ENCODE results near the gene EIF3J. TPM values are rescaled to one million over a fixed set of nuclear protein-coding genes. Genes with fewer than 3 reads are reported as not detected.
"Not testable (repeated sequence)": the region's sequence is repeated elsewhere in the genome, so short reads cannot be mapped to it uniquely, and the experiment has no call there.

The EIF3J gene
- total RNA-seq, 2 donors from 2014 or later: 74.8 to 78.0 TPM

GRCh38 chr15:44535092-44535491 lies 1.9 kb upstream of the EIF3J start:
- H3K36me3 Mint-ChIP-seq: peaks cover 19 to 28% of the 10 kb centered on the region in 2 donors
- H3K9me3 Mint-ChIP-seq: no peaks in the 10 kb centered on the region
- no peak for ATAC-seq
- no peak for DNase-seq (ENCODE audit: low spot score in 2 of 2)
- H3K27ac Mint-ChIP-seq: peak overlapping the region; percentile 86 to 93

- Mint-ChIP-seq H3K36me3 (peaks cover 23 to 34% of the 10 kb centered on the region in 2 donors), H3K27ac (peak overlapping the region; percentile 81 to 93), H3K9me3 (no peaks in the 10 kb centered on the region)
- DNase-seq (ENCODE audit: low spot score in 2 of 2) (peak in 1 of 2 donors; percentile 33), ATAC-seq (no peak)
Measured at GRCh38 chr15:44535523-44536301, 1.2 kb upstream of the EIF3J start.

GRCh38 chr15:44536302-44536961 lies 515 bp upstream of the EIF3J start:
- ATAC-seq: peak; percentile 67 to 77
- Mint-ChIP-seq H3K36me3 (peaks cover 28 to 40% of the 10 kb centered on the region in 2 donors), H3K27ac (peak overlapping the region; percentile 81 to 93), H3K9me3 (no peaks in the 10 kb centered on the region)
- DNase-seq (ENCODE audit: low spot score in 2 of 2): no peak

GRCh38 chr15:44537735-44538240 lies 841 bp downstream of the EIF3J start:
- Mint-ChIP-seq H3K9me3 (no peaks in the 10 kb centered on the region), H3K36me3 (peaks cover 30 to 45% of the 10 kb centered on the region in 2 donors), H3K27ac (peak overlapping the region; percentile 93 to 95)
- DNase-seq (ENCODE audit: low spot score in 2 of 2): no peak
- no peak for ATAC-seq

- H3K9me3 Mint-ChIP-seq: no peaks in the 10 kb centered on the region
- no peak for ATAC-seq
- peak overlapping the region; percentile 6 to 19 for H3K27ac Mint-ChIP-seq
- DNase-seq (ENCODE audit: low spot score in 2 of 2): no peak
- H3K36me3 Mint-ChIP-seq: peaks cover 23 to 42% of the 10 kb centered on the region in 2 donors
Measured at GRCh38 chr15:44541282-44541958, 4.5 kb downstream of the EIF3J start.

GRCh38 chr15:44542596-44542995 lies 5.6 kb downstream of the EIF3J start:
- Mint-ChIP-seq H3K9me3 (no peaks in the 10 kb centered on the region), H3K27ac (no peak overlapping the region), H3K36me3 (peaks cover 23 to 42% of the 10 kb centered on the region in 2 donors)
- no peak for DNase-seq (ENCODE audit: low spot score in 2 of 2)
- ATAC-seq: no peak

GRCh38 chr15:44544745-44545144 lies 7.8 kb downstream of the EIF3J start:
- not testable (repeated sequence) for H3K27ac Mint-ChIP-seq; DNase-seq (ENCODE audit: low spot score in 2 of 2); ATAC-seq; H3K9me3 Mint-ChIP-seq
- H3K36me3 Mint-ChIP-seq: peaks cover 11 to 29% of the 10 kb centered on the region in 2 donors

GRCh38 chr15:44545913-44546802 lies 9.2 kb downstream of the EIF3J start:
- peak overlapping the region; percentile 45 to 90 for H3K27ac Mint-ChIP-seq
- H3K36me3 Mint-ChIP-seq: peaks cover 5 to 19% of the 10 kb centered on the region in 2 donors

GRCh38 chr15:44549152-44549551 lies 12.2 kb downstream of the EIF3J start:
- H3K27ac Mint-ChIP-seq; H3K9me3 Mint-ChIP-seq; H3K36me3 Mint-ChIP-seq; ATAC-seq; DNase-seq (ENCODE audit: low spot score in 2 of 2): not testable (repeated sequence)

More at GRCh38 chr15:44545913-44546802, 9.2 kb downstream of the EIF3J start:
- DNase-seq (ENCODE audit: low spot score in 2 of 2) (peak in 1 of 2 donors; percentile 45), ATAC-seq (peak; percentile 92 to 99)
- H3K9me3 Mint-ChIP-seq: no peaks in the 10 kb centered on the region

- no peak for DNase-seq (ENCODE audit: low spot score in 2 of 2)
Measured at GRCh38 chr15:44550256-44550655, 13.3 kb downstream of the EIF3J start.

GRCh38 chr15:44550734-44551133 lies 13.8 kb downstream of the EIF3J start:
- Mint-ChIP-seq H3K36me3 (peaks cover 0 to 7% of the 10 kb centered on the region in 2 donors), H3K27ac (no peak overlapping the region), H3K9me3 (no peaks in the 10 kb centered on the region)
- no peak for ATAC-seq
- no peak for DNase-seq (ENCODE audit: low spot score in 2 of 2)

More at GRCh38 chr15:44550256-44550655, 13.3 kb downstream of the EIF3J start:
- H3K27ac Mint-ChIP-seq: peak overlapping the region in 1 of 2 donors; percentile 55
- H3K36me3 Mint-ChIP-seq: peaks cover 0 to 4% of the 10 kb centered on the region in 2 donors
- H3K9me3 Mint-ChIP-seq: no peaks in the 10 kb centered on the region
- ATAC-seq: no peak

GRCh38 chr15:44554934-44555723 lies 18.2 kb downstream of the EIF3J start:
- Mint-ChIP-seq H3K9me3 (no peaks in the 10 kb centered on the region), H3K27ac (peak overlapping the region; percentile 48), H3K36me3 (peaks cover 0 to 19% of the 10 kb centered on the region in 2 donors)
- ATAC-seq (peak in 1 of 2 donors; percentile 30), DNase-seq (ENCODE audit: low spot score in 2 of 2) (no peak)

- Mint-ChIP-seq H3K27ac (peak overlapping the region; percentile 37 to 89), H3K36me3 (peaks cover 9 to 45% of the 10 kb centered on the region in 2 donors)
- not testable (repeated sequence) for H3K9me3 Mint-ChIP-seq; ATAC-seq; DNase-seq (ENCODE audit: low spot score in 2 of 2)
Measured at GRCh38 chr15:44560926-44561325, 24.0 kb downstream of the EIF3J start.

GRCh38 chr15:44565387-44566154 lies 28.6 kb downstream of the EIF3J start:
- DNase-seq (ENCODE audit: low spot score in 2 of 2) (no peak), ATAC-seq (peak in 1 of 2 donors; percentile 21)
- H3K9me3 Mint-ChIP-seq: no peaks in the 10 kb centered on the region
- peaks cover 16 to 42% of the 10 kb centered on the region in 2 donors for H3K36me3 Mint-ChIP-seq
- peak overlapping the region; percentile 20 to 57 for H3K27ac Mint-ChIP-seq

Data from activated naive CD4-positive, alpha-beta T cell treated with anti-CD3 and anti-CD28 coated beads, Interleukin-2, amount 50 U/mL, for 72 hours (primary cell).